Measurements from ENCODE around the gene SCMH1. TPM values are rescaled to one million over a fixed set of nuclear protein-coding genes. Genes with fewer than 3 reads are reported as not detected.

The SCMH1 gene
- total RNA-seq, 1 experiment from 2014 or later = 25.9 TPM

- Mint-ChIP-seq H3K27me3 (ENCODE audit: unreplicated experiment) (no peaks in the 10 kb centered on the region), H3K4me1 (ENCODE audit: low read depth, unreplicated experiment) (no peaks in the 10 kb centered on the region), H3K27ac (ENCODE audit: unreplicated experiment) (peak overlapping the region; percentile 31), H3K9me3 (ENCODE audit: low read depth, unreplicated experiment) (no peaks in the 10 kb centered on the region), H3K36me3 (ENCODE audit: insufficient read depth, unreplicated experiment) (peaks cover 61% of the 10 kb centered on the region), H3K4me3 (ENCODE audit: low read depth, unreplicated experiment) (no peak overlapping the region)
- no TSS peak for BruUV-seq (replicated peaks)
- intact Hi-C loops (cut with micrococcal nuclease; ENCODE audit: unreplicated experiment) = no loop called here
- CTCF ChIA-PET = no interaction called here
- TF ChIP-seq CTCF (IDR thresholded peaks at IDR 0.05; ENCODE audit: unreplicated experiment) = no peak
- DNase-seq = no peak
These were observed 222.8 kb downstream of the SCMH1 start for GRCh38 chr1:41019353-41019745.

GRCh38 chr1:41018018-41018410, 224.1 kb downstream of the SCMH1 start:
- H3K4me3 Mint-ChIP-seq (ENCODE audit: low read depth, unreplicated experiment) = no peak overlapping the region
- H3K36me3 Mint-ChIP-seq (ENCODE audit: insufficient read depth, unreplicated experiment) = peaks cover 55% of the 10 kb centered on the region
- no TSS peak for BruUV-seq (replicated peaks)
- H3K9me3 Mint-ChIP-seq (ENCODE audit: low read depth, unreplicated experiment) = no peaks in the 10 kb centered on the region
- no peak for DNase-seq
- no peaks in the 10 kb centered on the region for H3K27me3 Mint-ChIP-seq (ENCODE audit: unreplicated experiment)
- no peaks in the 10 kb centered on the region for H3K4me1 Mint-ChIP-seq (ENCODE audit: low read depth, unreplicated experiment)
- intact Hi-C loops (cut with micrococcal nuclease; ENCODE audit: unreplicated experiment) = no loop called here
- no peak overlapping the region for H3K27ac Mint-ChIP-seq (ENCODE audit: unreplicated experiment)
- TF ChIP-seq CTCF (IDR thresholded peaks at IDR 0.05; ENCODE audit: unreplicated experiment) = no peak
- CTCF ChIA-PET = no interaction called here

GRCh38 chr1:41017141-41018017, 224.7 kb downstream of the SCMH1 start:
- DNase-seq = no peak
- intact Hi-C loops (cut with micrococcal nuclease; ENCODE audit: unreplicated experiment) = no loop called here
- no peaks in the 10 kb centered on the region for H3K9me3 Mint-ChIP-seq (ENCODE audit: low read depth, unreplicated experiment)
- CTCF ChIA-PET = no interaction called here
- TF ChIP-seq CTCF (IDR thresholded peaks at IDR 0.05; ENCODE audit: unreplicated experiment) = no peak
- no peak overlapping the region for H3K27ac Mint-ChIP-seq (ENCODE audit: unreplicated experiment)
- no peaks in the 10 kb centered on the region for H3K27me3 Mint-ChIP-seq (ENCODE audit: unreplicated experiment)
- H3K36me3 Mint-ChIP-seq (ENCODE audit: insufficient read depth, unreplicated experiment) = peaks cover 56% of the 10 kb centered on the region
- BruUV-seq (replicated peaks) = no TSS peak
- no peaks in the 10 kb centered on the region for H3K4me1 Mint-ChIP-seq (ENCODE audit: low read depth, unreplicated experiment)
- H3K4me3 Mint-ChIP-seq (ENCODE audit: low read depth, unreplicated experiment) = no peak overlapping the region

GRCh38 chr1:41015897-41016470, 226.1 kb downstream of the SCMH1 start:
- TF ChIP-seq CTCF (IDR thresholded peaks at IDR 0.05; ENCODE audit: unreplicated experiment) = no peak
- intact Hi-C loops (cut with micrococcal nuclease; ENCODE audit: unreplicated experiment) = no loop called here
- Mint-ChIP-seq H3K9me3 (ENCODE audit: low read depth, unreplicated experiment) (no peaks in the 10 kb centered on the region), H3K4me1 (ENCODE audit: low read depth, unreplicated experiment) (no peaks in the 10 kb centered on the region), H3K27me3 (ENCODE audit: unreplicated experiment) (no peaks in the 10 kb centered on the region), H3K4me3 (ENCODE audit: low read depth, unreplicated experiment) (no peak overlapping the region), H3K27ac (ENCODE audit: unreplicated experiment) (no peak overlapping the region), H3K36me3 (ENCODE audit: insufficient read depth, unreplicated experiment) (peaks cover 62% of the 10 kb centered on the region)
- CTCF ChIA-PET = no interaction called here
- no peak for DNase-seq
- no TSS peak for BruUV-seq (replicated peaks)
